ENCODE results near the gene B4GAT1. TPM values are rescaled to one million over a fixed set of nuclear protein-coding genes. Genes with fewer than 3 reads are reported as not detected.

B4GAT1 gene
- total RNA-seq, 1 experiment from 2014 or later, result 22.8 TPM

- Histone ChIP-seq H3F3A (ENCODE audit: insufficient read depth, low read depth) (peaks cover 20% of the 10 kb centered on the region; the same call in 1 of the 2 replicates), H3K27ac (no peak overlapping the region), H3K36me3 (ENCODE audit: low read depth) (no peaks in the 10 kb centered on the region), H3K4me2 (no peak overlapping the region), H4K20me1 (ENCODE audit: insufficient read depth) (peaks cover 14% of the 10 kb centered on the region), H3K79me2 (ENCODE audit: low read depth) (peaks cover 18% of the 10 kb centered on the region), H3K4me3 (no peak overlapping the region), H2AFZ (no peak overlapping the region), H3K9me2 (ENCODE audit: insufficient read depth) (no peaks in the 10 kb centered on the region), H3K9me3 (ENCODE audit: insufficient read depth, low read depth) (no peaks in the 10 kb centered on the region), H3K27me3 (ENCODE audit: insufficient read depth, low read depth) (no peaks in the 10 kb centered on the region), H3K4me1 (replicated peaks; ENCODE audit: insufficient read depth) (peaks cover 19% of the 10 kb centered on the region)
- POLR2A ChIA-PET (ENCODE audit: unreplicated experiment), result interaction anchor here (0.7 kb wide), 1 partner anchor 26 kb away, joined by 5 read pairs; no protein-coding TSS in a partner anchor
- CTCF ChIA-PET, result interaction anchor here (0.5 to 0.6 kb wide), 3 partner anchors 28 to 388 kb away, joined by 3 to 8 read pairs (median 7); no protein-coding TSS in a partner anchor
- BruUV-seq (replicated peaks), result no TSS peak
- no peak for TF ChIP-seq CTCF (conservative IDR thresholded peaks at IDR 0.05)
- TF ChIP-seq EZH2 (IDR thresholded peaks at IDR 0.05; ENCODE audit: low read depth), result no peak
- intact Hi-C loops (cut with micrococcal nuclease; ENCODE audit: unreplicated experiment), result no loop called here
- no peak for DNase-seq
Measured at GRCh38 chr11:66338276-66339161, 8.9 kb downstream of the B4GAT1 start.

GRCh38 chr11:66337103-66337899, 10.1 kb downstream of the B4GAT1 start:
- Histone ChIP-seq H3K4me1 (replicated peaks; ENCODE audit: insufficient read depth) (peaks cover 16% of the 10 kb centered on the region), H3K79me2 (ENCODE audit: low read depth) (peaks cover 8% of the 10 kb centered on the region; the same call in 1 of the 2 replicates), H3K4me2 (peak overlapping the region; percentile 82; the same call in 1 of the 2 replicates), H3K27me3 (ENCODE audit: insufficient read depth, low read depth) (no peaks in the 10 kb centered on the region), H3K36me3 (ENCODE audit: low read depth) (no peaks in the 10 kb centered on the region), H3K9me2 (ENCODE audit: insufficient read depth) (no peaks in the 10 kb centered on the region), H3K4me3 (no peak overlapping the region), H3F3A (ENCODE audit: insufficient read depth, low read depth) (peaks cover 16% of the 10 kb centered on the region; the same call in 1 of the 2 replicates), H3K9me3 (ENCODE audit: insufficient read depth, low read depth) (no peaks in the 10 kb centered on the region), H4K20me1 (ENCODE audit: insufficient read depth) (peaks cover 8% of the 10 kb centered on the region), H2AFZ (no peak overlapping the region), H3K27ac (no peak overlapping the region)
- intact Hi-C loops (cut with micrococcal nuclease; ENCODE audit: unreplicated experiment), result loop anchor here (2.0 kb wide), 1 partner anchor 114 kb away; no protein-coding TSS in a partner anchor
- ChIA-PET CTCF (no interaction called here), POLR2A (ENCODE audit: unreplicated experiment) (no interaction called here)
- BruUV-seq (replicated peaks), result no TSS peak
- no peak for TF ChIP-seq EZH2 (IDR thresholded peaks at IDR 0.05; ENCODE audit: low read depth)
- no peak for TF ChIP-seq CTCF (conservative IDR thresholded peaks at IDR 0.05)
- DNase-seq, result no peak
